HL-60 (cell line): ENCODE results near the gene CCDC83.

ENCODE experiments used
- CTCF ChIP-seq: IDR thresholded peaks from one replicate; pipeline ENCODE4 v1.5.1; 2011; ENCODE audit warnings: low read length, control low read depth, inconsistent platforms; ENCODE audit not compliant: insufficient read depth
- POLR2AphosphoS5 ChIP-seq: IDR thresholded peaks from 2 replicates; pipeline ENCODE4 v1.6.1; 2012; ENCODE audit warnings: low read depth

GRCh38 chr11:85893395-85893794 is 38.2 kb downstream of the CCDC83 start:
- TF ChIP-seq CTCF (no peak), POLR2AphosphoS5 (no peak)
